Thoracic aorta (tissue), 2 donors: ENCODE results near the gene GNPTG. TPM values are rescaled to one million over a fixed set of nuclear protein-coding genes. Genes with fewer than 3 reads are reported as not detected.

ENCODE experiments used
- ATAC-seq: fragments of 150-250 bp; one replicate; pipeline ENCODE4 v1.8.0; 2017; ENCODE audit warnings: low read depth; ENCODE audit not compliant: insufficient number of reproducible peaks, low FRiP score
- DNase-seq: peaks from one replicate; pipeline ENCODE4 v3.0.0-alpha.2; 2020; ENCODE audit warnings: low spot score
- H3K27ac ChIP-seq, 2 donors: fragments of 200-600 bp; sonication (generic); 1 replicate in 1 of 2; 2 replicates in 1 of 2; pipeline ENCODE4 v1.5.1; 2016; ENCODE audit warnings: mild to moderate bottlenecking in 2 of 2, moderate library complexity in 2 of 2
- H3K27me3 ChIP-seq: fragments of 200-600 bp; sonication (generic); replicated peaks from 2 replicates; pipeline ENCODE4 v1.6.0; 2016; ENCODE audit warnings: mild to moderate bottlenecking; ENCODE audit not compliant: insufficient read depth
- H3K36me3 ChIP-seq: fragments of 200-600 bp; sonication (generic); one replicate; pipeline ENCODE4 v1.5.1; 2016
- H3K4me1 ChIP-seq, 2 donors: fragments of 200-600 bp; sonication (generic); 1 replicate in 1 of 2; 2 replicates in 1 of 2; pipeline versions ENCODE4 v1.5.1 to v1.6.0; 2016; ENCODE audit warnings: low read depth in 2 of 2, mild to moderate bottlenecking in 1 of 2; ENCODE audit not compliant: control insufficient read depth in 1 of 2
- H3K4me3 ChIP-seq: fragments of 200-600 bp; sonication (generic); 2 replicates; pipeline ENCODE4 v1.5.1; 2016; ENCODE audit warnings: mild to moderate bottlenecking
- H3K9me3 ChIP-seq: fragments of 200-600 bp; sonication (generic); 2 replicates; pipeline ENCODE4 v1.5.1; 2016
- CTCF ChIP-seq: fragments of 200-600 bp; sonication (generic); IDR thresholded peaks from one replicate; pipeline ENCODE4 v1.5.1; 2019; ENCODE audit warnings: antibody characterized with exemption
- total RNA-seq, 2 donors: library from RNA; depleted of rRNA; stranded (reverse); fragments of >200 nt; gene quantifications; one replicate each; pipeline versions ENCODE4 v1.1.0 to v1.2.3, GENCODE V29; 2016

Gene GNPTG
- total RNA-seq, 2 donors from 2014 or later: 67.9 to 69.7 TPM

GRCh38 chr16:1357906-1358566 lies 6.3 kb downstream of the GNPTG start:
- no peak for ATAC-seq
- peaks cover 26% of the 10 kb centered on the region for H3K36me3 ChIP-seq
- no peak for TF ChIP-seq CTCF

GRCh38 chr16:1361685-1362360 lies 10.1 kb downstream of the GNPTG start:
- TF ChIP-seq CTCF: no peak
- ATAC-seq: no peak
- H3K27ac ChIP-seq: no peak overlapping the region
- DNase-seq: no peak
- peaks cover 42% of the 10 kb centered on the region for H3K36me3 ChIP-seq
- no peaks in the 10 kb centered on the region for H3K4me1 ChIP-seq
- H3K9me3 ChIP-seq: no peaks in the 10 kb centered on the region
- H3K27me3 ChIP-seq: no peaks in the 10 kb centered on the region
- H3K4me3 ChIP-seq: no peak overlapping the region

More at GRCh38 chr16:1357906-1358566, 6.3 kb downstream of the GNPTG start:
- H3K27ac ChIP-seq: no peak overlapping the region
- peaks cover 2 to 8% of the 10 kb centered on the region in 2 donors for H3K4me1 ChIP-seq
- H3K27me3 ChIP-seq: no peaks in the 10 kb centered on the region
- no peaks in the 10 kb centered on the region for H3K9me3 ChIP-seq
- H3K4me3 ChIP-seq: no peak overlapping the region
- DNase-seq: no peak

- DNase-seq: no peak
- peaks cover 45% of the 10 kb centered on the region for H3K36me3 ChIP-seq
- TF ChIP-seq CTCF: no peak
These were observed 11.1 kb downstream of the GNPTG start for GRCh38 chr16:1362807-1363206.

GRCh38 chr16:1363501-1364041 lies 11.8 kb downstream of the GNPTG start:
- no peak overlapping the region for H3K27ac ChIP-seq

More at GRCh38 chr16:1362807-1363206, 11.1 kb downstream of the GNPTG start:
- no peaks in the 10 kb centered on the region for H3K27me3 ChIP-seq
- no peak overlapping the region for H3K27ac ChIP-seq
- no peaks in the 10 kb centered on the region for H3K4me1 ChIP-seq
- H3K4me3 ChIP-seq: no peak overlapping the region
- no peak for ATAC-seq
- no peaks in the 10 kb centered on the region for H3K9me3 ChIP-seq

More at GRCh38 chr16:1363501-1364041, 11.8 kb downstream of the GNPTG start:
- peaks cover 45% of the 10 kb centered on the region for H3K36me3 ChIP-seq
- H3K9me3 ChIP-seq: no peaks in the 10 kb centered on the region
- ATAC-seq: no peak
- peak; percentile 56 for TF ChIP-seq CTCF
- DNase-seq: no peak
- no peaks in the 10 kb centered on the region for H3K4me1 ChIP-seq
- H3K4me3 ChIP-seq: no peak overlapping the region
- H3K27me3 ChIP-seq: no peaks in the 10 kb centered on the region
